Measurements from ENCODE around the gene CDK5R2. TPM values are rescaled to one million over a fixed set of nuclear protein-coding genes. Genes with fewer than 3 reads are reported as not detected.
A peak's percentile ranks its signal among the peaks of the same experiment; 100 is the strongest.

The CDK5R2 gene
- total RNA-seq, 1 donor from 2014 or later, result 1.9 TPM

DNA sequence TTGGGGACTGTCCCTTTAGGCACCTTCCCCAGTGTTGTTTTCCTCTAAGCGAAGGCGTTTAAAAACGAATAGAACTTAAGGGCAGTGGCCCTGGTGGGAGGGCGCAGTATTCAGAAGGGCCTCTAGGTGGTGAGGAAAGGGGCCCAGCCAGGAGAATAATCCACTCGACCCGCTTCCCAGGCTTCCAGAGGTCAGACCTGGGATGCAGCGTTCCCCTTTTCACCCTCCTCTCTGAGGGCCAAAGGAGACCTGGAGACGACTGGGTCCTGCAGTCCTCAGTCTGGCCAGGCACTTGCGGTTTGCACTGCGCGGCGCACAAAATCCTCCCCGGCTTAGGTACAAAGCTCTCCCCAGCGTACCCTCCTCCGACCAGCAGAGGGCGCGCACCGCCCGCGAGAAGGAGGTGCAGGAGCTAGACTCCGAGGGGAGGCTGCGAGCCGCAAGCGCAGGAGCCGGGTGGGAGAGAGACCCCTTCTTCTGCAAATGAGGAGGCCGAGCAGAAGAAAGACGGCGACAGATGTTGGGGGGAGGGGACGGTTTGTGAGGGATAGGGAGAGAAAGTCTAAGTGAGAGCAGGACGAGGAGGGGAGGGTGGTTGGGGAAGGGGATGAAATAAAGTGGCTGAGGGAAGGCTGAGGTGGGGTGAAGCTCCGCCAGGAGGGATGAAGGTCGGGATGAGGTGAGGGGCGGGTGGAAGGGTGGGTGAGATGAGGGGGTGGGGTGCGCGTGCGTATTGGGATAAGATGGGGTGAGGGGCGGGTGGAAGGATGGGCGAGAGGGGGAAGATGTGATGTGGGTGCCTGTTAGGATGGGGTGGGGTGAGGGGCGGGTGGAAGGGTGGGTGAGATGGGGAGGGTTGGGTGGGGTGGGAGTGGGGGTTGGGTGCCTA, 20.6 kb downstream of the CDK5R2 start:
- Mint-ChIP-seq H3K4me1 (peaks cover 9% of the 10 kb centered on the region), H3K9me3 (no peaks in the 10 kb centered on the region), H3K4me3 (peak overlapping the region; percentile 78), H3K36me3 (ENCODE audit: low read depth) (no peaks in the 10 kb centered on the region), H3K27ac (ENCODE audit: unreplicated experiment) (no peak overlapping the region), H3K27me3 (ENCODE audit: low read depth) (peaks cover 95% of the 10 kb centered on the region)
- TF ChIP-seq, protein P1, sequence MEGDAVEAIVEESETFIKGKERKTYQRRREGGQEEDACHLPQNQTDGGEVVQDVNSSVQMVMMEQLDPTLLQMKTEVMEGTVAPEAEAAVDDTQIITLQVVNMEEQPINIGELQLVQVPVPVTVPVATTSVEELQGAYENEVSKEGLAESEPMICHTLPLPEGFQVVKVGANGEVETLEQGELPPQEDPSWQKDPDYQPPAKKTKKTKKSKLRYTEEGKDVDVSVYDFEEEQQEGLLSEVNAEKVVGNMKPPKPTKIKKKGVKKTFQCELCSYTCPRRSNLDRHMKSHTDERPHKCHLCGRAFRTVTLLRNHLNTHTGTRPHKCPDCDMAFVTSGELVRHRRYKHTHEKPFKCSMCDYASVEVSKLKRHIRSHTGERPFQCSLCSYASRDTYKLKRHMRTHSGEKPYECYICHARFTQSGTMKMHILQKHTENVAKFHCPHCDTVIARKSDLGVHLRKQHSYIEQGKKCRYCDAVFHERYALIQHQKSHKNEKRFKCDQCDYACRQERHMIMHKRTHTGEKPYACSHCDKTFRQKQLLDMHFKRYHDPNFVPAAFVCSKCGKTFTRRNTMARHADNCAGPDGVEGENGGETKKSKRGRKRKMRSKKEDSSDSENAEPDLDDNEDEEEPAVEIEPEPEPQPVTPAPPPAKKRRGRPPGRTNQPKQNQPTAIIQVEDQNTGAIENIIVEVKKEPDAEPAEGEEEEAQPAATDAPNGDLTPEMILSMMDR (conservative IDR thresholded peaks at IDR 0.05), result peak; percentile 98
- peak; percentile 84 for DNase-seq (ENCODE audit: low read depth, low spot score)

DNA sequence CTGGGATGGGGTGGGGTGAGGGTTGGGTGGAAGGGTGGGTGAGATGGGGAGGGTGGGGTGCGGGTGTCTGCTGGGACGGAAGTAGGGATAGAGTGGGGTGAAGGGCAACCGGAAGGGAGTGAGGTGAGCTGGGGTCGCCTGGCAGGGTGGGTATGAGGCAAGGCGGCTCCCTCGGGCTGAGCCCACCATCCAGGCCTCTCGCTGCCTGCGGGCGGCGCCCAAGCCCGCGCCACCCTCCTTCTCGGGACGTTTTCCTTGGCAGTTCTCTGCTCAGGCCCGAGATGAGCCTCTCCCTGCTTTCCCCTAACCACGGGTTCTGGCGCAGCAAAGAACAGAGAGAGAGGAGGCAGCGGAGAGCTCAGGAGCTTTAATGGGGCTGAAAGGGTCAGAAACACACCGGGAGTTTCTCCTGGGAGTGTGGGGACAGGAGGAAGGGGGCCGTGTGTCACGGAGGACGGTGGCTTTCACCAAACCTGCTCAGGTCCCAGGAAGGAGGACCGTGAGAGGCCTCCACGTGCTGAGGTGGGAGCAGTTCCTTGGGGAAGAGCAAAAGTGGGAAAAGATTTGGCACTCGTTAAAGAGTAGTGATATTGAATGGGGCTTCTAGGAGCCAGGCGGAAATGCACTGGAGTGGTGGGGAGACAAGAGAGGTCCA, 21.4 kb downstream of the CDK5R2 start:
- peaks cover 94% of the 10 kb centered on the region for H3K27me3 Mint-ChIP-seq (ENCODE audit: low read depth)
- TF ChIP-seq, protein P1 (conservative IDR thresholded peaks at IDR 0.05), result no peak
- no peaks in the 10 kb centered on the region for H3K36me3 Mint-ChIP-seq (ENCODE audit: low read depth)
- peaks cover 9% of the 10 kb centered on the region for H3K4me1 Mint-ChIP-seq
- no peaks in the 10 kb centered on the region for H3K9me3 Mint-ChIP-seq
- DNase-seq (ENCODE audit: low read depth, low spot score), result no peak
- peak overlapping the region; percentile 36 for H3K4me3 Mint-ChIP-seq
- no peak overlapping the region for H3K27ac Mint-ChIP-seq (ENCODE audit: unreplicated experiment)

DNA sequence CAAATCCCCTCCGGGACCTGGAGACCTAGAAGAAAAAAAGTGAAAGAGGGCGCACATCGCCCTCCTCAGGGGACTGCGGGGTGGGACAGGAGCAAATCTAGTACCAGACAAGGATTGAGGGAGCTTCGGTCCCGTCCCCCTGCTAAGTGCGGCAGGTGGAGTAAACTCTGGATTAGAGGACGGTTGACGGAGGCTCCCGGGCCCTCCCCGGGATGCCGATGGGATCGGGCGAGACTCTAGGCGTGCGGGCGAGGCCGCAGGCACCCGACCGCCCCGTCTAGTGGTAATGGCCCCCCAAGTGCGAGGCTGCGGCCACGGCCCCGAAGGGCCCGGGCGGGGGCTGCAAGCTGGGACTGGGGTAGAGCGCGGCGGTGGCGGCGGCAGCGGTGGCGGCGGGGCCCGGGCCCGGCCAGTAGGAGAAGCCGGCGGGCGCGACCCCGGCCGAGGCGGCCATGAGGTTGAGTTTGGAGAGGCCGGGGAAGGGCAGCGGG, 22.0 kb downstream of the CDK5R2 start:
- TF ChIP-seq, protein P1 (conservative IDR thresholded peaks at IDR 0.05), result peak; percentile 12
- Mint-ChIP-seq H3K27ac (ENCODE audit: unreplicated experiment) (no peak overlapping the region), H3K27me3 (ENCODE audit: low read depth) (peaks cover 94% of the 10 kb centered on the region), H3K4me3 (peak overlapping the region; percentile 36), H3K36me3 (ENCODE audit: low read depth) (no peaks in the 10 kb centered on the region), H3K4me1 (peaks cover 9% of the 10 kb centered on the region), H3K9me3 (no peaks in the 10 kb centered on the region)
- no peak for DNase-seq (ENCODE audit: low read depth, low spot score)

DNA sequence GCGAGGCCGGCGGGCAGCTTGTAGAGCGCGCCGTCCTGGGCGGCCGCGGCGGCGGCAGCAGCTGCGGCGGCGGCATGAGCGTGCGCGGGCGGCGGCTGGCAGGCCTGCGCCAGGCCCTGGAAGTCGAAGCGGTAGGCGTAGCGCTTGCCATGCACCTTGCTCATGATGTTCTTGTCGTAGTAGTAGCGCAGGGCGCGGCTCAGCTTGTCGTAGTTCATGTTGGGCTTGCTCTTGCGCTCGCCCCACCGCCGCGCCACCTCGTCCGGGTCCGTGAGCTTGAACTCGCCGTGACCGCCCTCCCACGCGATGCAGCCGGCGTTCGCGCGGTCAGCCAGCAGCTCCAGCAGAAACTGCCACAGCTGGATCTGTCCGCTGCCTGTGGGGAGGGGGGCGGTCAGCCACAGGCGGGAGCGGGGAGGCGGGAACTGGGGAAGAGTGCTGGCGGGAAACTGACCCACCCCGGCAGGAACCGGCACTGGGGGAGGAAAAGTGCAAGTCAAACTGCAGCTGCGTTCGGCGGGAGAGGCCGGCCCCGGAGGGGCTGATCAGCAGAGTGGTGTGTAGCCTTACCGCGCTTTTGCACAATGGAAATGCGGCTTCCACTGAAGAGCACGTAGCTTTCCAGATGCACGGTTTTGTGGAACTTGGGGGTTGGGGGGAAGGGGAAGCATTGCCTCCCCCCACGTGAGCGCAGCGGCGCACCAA, 22.6 kb downstream of the CDK5R2 start:
- H3K4me1 Mint-ChIP-seq, result peaks cover 9% of the 10 kb centered on the region
- no peak overlapping the region for H3K4me3 Mint-ChIP-seq
- peaks cover 94% of the 10 kb centered on the region for H3K27me3 Mint-ChIP-seq (ENCODE audit: low read depth)
- TF ChIP-seq, protein P1 (conservative IDR thresholded peaks at IDR 0.05), result no peak
- H3K9me3 Mint-ChIP-seq, result no peaks in the 10 kb centered on the region
- H3K36me3 Mint-ChIP-seq (ENCODE audit: low read depth), result no peaks in the 10 kb centered on the region
- DNase-seq (ENCODE audit: low read depth, low spot score), result no peak
- no peak overlapping the region for H3K27ac Mint-ChIP-seq (ENCODE audit: unreplicated experiment)

DNA sequence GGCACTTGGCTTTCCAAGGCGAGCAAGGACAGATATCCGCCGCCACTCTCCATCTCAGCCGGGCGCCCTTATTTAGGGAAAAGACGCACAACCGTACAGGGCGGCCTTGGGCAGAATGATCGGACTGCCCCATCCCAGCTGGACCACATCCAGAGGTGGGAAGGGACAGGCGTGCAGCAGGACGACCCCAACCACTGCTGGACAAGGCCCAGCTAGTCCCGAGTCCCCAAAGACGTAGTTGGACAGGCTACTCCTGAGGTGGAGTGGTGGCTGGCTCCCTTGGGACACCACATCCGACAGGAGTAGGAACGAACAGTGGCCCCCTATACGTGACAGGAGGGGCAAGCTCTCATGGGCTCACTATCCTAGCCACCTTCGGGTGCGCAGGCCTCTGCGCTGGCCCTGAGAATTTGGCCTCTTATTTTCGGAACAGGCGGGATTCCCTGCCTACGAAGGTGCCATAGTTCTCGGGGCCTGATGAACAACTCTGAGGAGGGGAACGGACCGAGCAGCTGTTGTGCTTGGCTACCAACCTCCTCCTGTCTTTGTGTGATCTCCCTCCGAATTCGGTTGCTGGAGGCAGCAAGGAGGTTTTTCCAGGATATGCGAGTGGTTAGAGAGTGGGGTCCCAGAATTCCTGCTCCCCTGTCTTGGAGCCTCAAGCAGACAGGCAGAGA, 23.3 kb downstream of the CDK5R2 start:
- TF ChIP-seq, protein P1 (conservative IDR thresholded peaks at IDR 0.05), result no peak
- H3K27me3 Mint-ChIP-seq (ENCODE audit: low read depth), result peaks cover 94% of the 10 kb centered on the region
- no peaks in the 10 kb centered on the region for H3K36me3 Mint-ChIP-seq (ENCODE audit: low read depth)
- no peaks in the 10 kb centered on the region for H3K9me3 Mint-ChIP-seq
- H3K27ac Mint-ChIP-seq (ENCODE audit: unreplicated experiment), result no peak overlapping the region
- DNase-seq (ENCODE audit: low read depth, low spot score), result no peak
- H3K4me1 Mint-ChIP-seq, result peaks cover 9% of the 10 kb centered on the region
- H3K4me3 Mint-ChIP-seq, result peak overlapping the region; percentile 6

Data from neural crest cell (in vitro differentiated cells).